WTC11 (cell line): ENCODE results near the gene MYOZ3. TPM values are rescaled to one million over a fixed set of nuclear protein-coding genes. Genes with fewer than 3 reads are reported as not detected.

Source experiments
- ATAC-seq: fragments of 200-7000 bp; cut with Tn5 transposase; 2 replicates; pipeline ENCODE4 v1.10.0; 2021; ENCODE audit warnings: mild to moderate bottlenecking, moderate library complexity
- CTCF ChIA-PET: fragments of 300-600 bp; sonication (Branson Sonifier 250); formaldehyde crosslinking; loops from one replicate; lab custom pipeline; 2021; ENCODE audit warnings: antibody characterized with exemption; lab: Charles Lee
- POLR2A ChIA-PET: fragments of 350-600 bp; sonication (Branson Sonifier 250); formaldehyde crosslinking; loops from one replicate; lab custom pipeline; 2021; ENCODE audit warnings: antibody characterized with exemption; lab: Charles Lee
- DNase-seq: peaks from one replicate; pipeline ENCODE4 v3.0.0; 2021; ENCODE audit warnings: low spot score
- H3K27ac Mint-ChIP-seq: 2 replicates; pipeline ENCODE4 v1.8.0; 2021; ENCODE audit warnings: mixed read lengths
- H3K27me3 Mint-ChIP-seq: 2 replicates; pipeline ENCODE4 v1.8.0; 2021; ENCODE audit warnings: low read depth, mild to moderate bottlenecking, moderate library complexity, mixed read lengths
- H3K36me3 Mint-ChIP-seq: 2 replicates; pipeline ENCODE4 v1.8.0; 2021; ENCODE audit warnings: mixed read lengths
- H3K4me1 Mint-ChIP-seq: 2 replicates; pipeline ENCODE4 v1.8.0; 2022; ENCODE audit warnings: mixed read lengths
- H3K4me3 Mint-ChIP-seq: 2 replicates; pipeline ENCODE4 v1.8.0; 2021; ENCODE audit warnings: mild to moderate bottlenecking, moderate library complexity, mixed read lengths
- H3K9me3 Mint-ChIP-seq: 2 replicates; pipeline ENCODE4 v1.8.0; 2021; ENCODE audit warnings: mixed read lengths
- EMX1 ChIP-seq: fragments of 250-450 bp; sonication (Bioruptor Pico); IDR thresholded peaks from 2 replicates; pipeline ENCODE4 v1.8.0; 2021; ENCODE audit warnings: mild to moderate bottlenecking
- FOXP1 ChIP-seq: sonication (generic); formaldehyde crosslinking; IDR thresholded peaks from 2 replicates; pipeline ENCODE4 v1.8.0; 2022; ENCODE audit warnings: missing genetic modification reagents, mild to moderate bottlenecking, moderate library complexity, borderline replicate concordance
- GTF2I ChIP-seq: fragments of 250-450 bp; sonication (Bioruptor Pico); conservative IDR thresholded peaks from 2 replicates; pipeline ENCODE4 v1.4.0; 2021; ENCODE audit warnings: mild to moderate bottlenecking
- MYBL2 ChIP-seq: sonication (generic); formaldehyde crosslinking; IDR thresholded peaks from 2 replicates; pipeline ENCODE4 v1.8.1; 2023; ENCODE audit warnings: mild to moderate bottlenecking, moderate library complexity, missing genetic modification reagents
- NFATC4 ChIP-seq: fragments of 250-450 bp; sonication (Bioruptor Pico); IDR thresholded peaks from 2 replicates; pipeline ENCODE4 v1.9.0; 2021; ENCODE audit warnings: mild to moderate bottlenecking
- NFE2L1 ChIP-seq: sonication (generic); formaldehyde crosslinking; IDR thresholded peaks from 2 replicates; pipeline ENCODE4 v1.8.1; 2023; ENCODE audit warnings: missing genetic modification reagents
- NR3C1 ChIP-seq: sonication (generic); formaldehyde crosslinking; conservative IDR thresholded peaks from 2 replicates; pipeline ENCODE4 v1.8.1; 2023; ENCODE audit warnings: low read depth, mild to moderate bottlenecking, missing genetic modification reagents
- PRDM15 ChIP-seq: sonication (generic); formaldehyde crosslinking; IDR thresholded peaks from 2 replicates; pipeline ENCODE4 v1.8.0; 2022; ENCODE audit warnings: missing genetic modification reagents
- RELA ChIP-seq: sonication (generic); formaldehyde crosslinking; IDR thresholded peaks from 2 replicates; pipeline ENCODE4 v1.8.1; 2022; ENCODE audit warnings: missing genetic modification reagents, mild to moderate bottlenecking, borderline replicate concordance
- SMAD4 ChIP-seq: sonication (generic); formaldehyde crosslinking; IDR thresholded peaks from 2 replicates; pipeline ENCODE4 v1.8.0; 2022; ENCODE audit warnings: mild to moderate bottlenecking, missing genetic modification reagents
- SOX15 ChIP-seq: fragments of 250-450 bp; sonication (Bioruptor Pico); IDR thresholded peaks from 2 replicates; pipeline ENCODE4 v1.9.0; 2021; ENCODE audit warnings: mild to moderate bottlenecking
- TCF7 ChIP-seq: sonication (generic); formaldehyde crosslinking; IDR thresholded peaks from 2 replicates; pipeline ENCODE4 v1.8.0; 2022; ENCODE audit warnings: mild to moderate bottlenecking, low read depth, missing genetic modification reagents, moderate library complexity
- TEAD1 ChIP-seq: sonication (generic); formaldehyde crosslinking; IDR thresholded peaks from 2 replicates; pipeline ENCODE4 v1.8.0; 2022; ENCODE audit warnings: mild to moderate bottlenecking, missing genetic modification reagents
- TP53 ChIP-seq: sonication (generic); formaldehyde crosslinking; IDR thresholded peaks from 2 replicates; pipeline ENCODE4 v1.8.1; 2023; ENCODE audit warnings: mild to moderate bottlenecking, missing genetic modification reagents
- ZBTB21 ChIP-seq: sonication (generic); formaldehyde crosslinking; IDR thresholded peaks from 2 replicates; pipeline ENCODE4 v1.8.1; 2023; ENCODE audit warnings: mild to moderate bottlenecking, missing genetic modification reagents, borderline replicate concordance
- ZNF138 ChIP-seq: sonication (generic); formaldehyde crosslinking; conservative IDR thresholded peaks from 2 replicates; pipeline ENCODE4 v1.8.1; 2022; ENCODE audit warnings: mild to moderate bottlenecking, moderate library complexity, missing genetic modification reagents
- ZNF219 ChIP-seq: sonication (generic); formaldehyde crosslinking; IDR thresholded peaks from 2 replicates; pipeline ENCODE4 v1.8.0; 2023; ENCODE audit warnings: missing genetic modification reagents, mild to moderate bottlenecking, borderline replicate concordance
- ZNF263 ChIP-seq: sonication (generic); formaldehyde crosslinking; IDR thresholded peaks from 2 replicates; pipeline ENCODE4 v1.8.1; 2022; ENCODE audit warnings: low read depth, mild to moderate bottlenecking, moderate library complexity, missing genetic modification reagents
- ZNF416 ChIP-seq: fragments of 250-450 bp; sonication (Bioruptor Pico); IDR thresholded peaks from 2 replicates; pipeline ENCODE4 v1.9.0; 2021; ENCODE audit warnings: mild to moderate bottlenecking, inconsistent platforms
- ZNF425 ChIP-seq: fragments of 250-450 bp; sonication (Bioruptor Pico); conservative IDR thresholded peaks from 2 replicates; pipeline ENCODE4 v1.9.0; 2021; ENCODE audit warnings: mild to moderate bottlenecking
- total RNA-seq: library from RNA; stranded (reverse); gene quantifications from 3 replicates; pipeline ENCODE4 v1.2.3, GENCODE V29; 2021
- TF ChIP-seq, protein P1 (sequence below): sonication (generic); formaldehyde crosslinking; IDR thresholded peaks from 2 replicates; pipeline ENCODE4 v1.8.0; 2023; ENCODE audit warnings: mild to moderate bottlenecking, missing genetic modification reagents
- TF ChIP-seq, protein P2 (sequence below): fragments of 250-450 bp; sonication (Bioruptor Pico); IDR thresholded peaks from 2 replicates; pipeline ENCODE4 v1.9.0; 2021; ENCODE audit warnings: mild to moderate bottlenecking

The MYOZ3 gene
- total RNA-seq, 1 experiment from 2014 or later, result 13.7 TPM

DNA sequence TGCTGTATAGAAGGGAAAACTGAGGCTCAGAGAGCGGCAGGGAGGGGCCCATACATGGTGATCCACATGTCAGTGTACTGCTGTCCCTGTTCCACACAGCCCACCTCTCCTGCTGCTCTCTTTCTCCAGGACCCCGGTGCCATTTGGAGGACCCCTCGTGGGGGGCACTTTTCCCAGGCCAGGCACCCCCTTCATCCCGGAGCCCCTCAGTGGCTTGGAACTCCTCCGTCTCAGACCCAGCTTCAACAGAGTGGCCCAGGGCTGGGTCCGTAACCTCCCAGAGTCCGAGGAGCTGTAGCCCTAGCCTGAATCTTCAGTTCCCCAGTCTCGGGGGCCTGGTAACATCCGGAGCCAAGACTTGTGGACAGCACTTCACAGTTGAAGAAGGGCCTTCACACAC lies 15.5 kb downstream of the MYOZ3 start (continued):
- TF ChIP-seq ZNF263 (CRISPR knock-in tag), result no peak
- no peak for TF ChIP-seq ZNF138
- TF ChIP-seq, protein P1, sequence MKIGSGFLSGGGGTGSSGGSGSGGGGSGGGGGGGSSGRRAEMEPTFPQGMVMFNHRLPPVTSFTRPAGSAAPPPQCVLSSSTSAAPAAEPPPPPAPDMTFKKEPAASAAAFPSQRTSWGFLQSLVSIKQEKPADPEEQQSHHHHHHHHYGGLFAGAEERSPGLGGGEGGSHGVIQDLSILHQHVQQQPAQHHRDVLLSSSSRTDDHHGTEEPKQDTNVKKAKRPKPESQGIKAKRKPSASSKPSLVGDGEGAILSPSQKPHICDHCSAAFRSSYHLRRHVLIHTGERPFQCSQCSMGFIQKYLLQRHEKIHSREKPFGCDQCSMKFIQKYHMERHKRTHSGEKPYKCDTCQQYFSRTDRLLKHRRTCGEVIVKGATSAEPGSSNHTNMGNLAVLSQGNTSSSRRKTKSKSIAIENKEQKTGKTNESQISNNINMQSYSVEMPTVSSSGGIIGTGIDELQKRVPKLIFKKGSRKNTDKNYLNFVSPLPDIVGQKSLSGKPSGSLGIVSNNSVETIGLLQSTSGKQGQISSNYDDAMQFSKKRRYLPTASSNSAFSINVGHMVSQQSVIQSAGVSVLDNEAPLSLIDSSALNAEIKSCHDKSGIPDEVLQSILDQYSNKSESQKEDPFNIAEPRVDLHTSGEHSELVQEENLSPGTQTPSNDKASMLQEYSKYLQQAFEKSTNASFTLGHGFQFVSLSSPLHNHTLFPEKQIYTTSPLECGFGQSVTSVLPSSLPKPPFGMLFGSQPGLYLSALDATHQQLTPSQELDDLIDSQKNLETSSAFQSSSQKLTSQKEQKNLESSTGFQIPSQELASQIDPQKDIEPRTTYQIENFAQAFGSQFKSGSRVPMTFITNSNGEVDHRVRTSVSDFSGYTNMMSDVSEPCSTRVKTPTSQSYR (CRISPR knock-in tag), result no peak

- ATAC-seq (no peak), DNase-seq (no peak)
- H3K36me3 Mint-ChIP-seq, result peaks cover 36% of the 10 kb centered on the region
- H3K9me3 Mint-ChIP-seq, result no peaks in the 10 kb centered on the region
- no peak overlapping the region for H3K4me3 Mint-ChIP-seq
- POLR2A ChIA-PET, result interaction anchor here (3.8 kb wide), 1 partner anchor 12 kb away, joined by 10 read pairs; the partner anchor contains the start of gene RBM22
- no peak overlapping the region for H3K27ac Mint-ChIP-seq
- no peak for TF ChIP-seq NFATC4
- TF ChIP-seq GTF2I (CRISPR knock-in tag), result no peak
- TF ChIP-seq ZNF425 (CRISPR knock-in tag), result no peak
- TF ChIP-seq SOX15 (CRISPR knock-in tag), result no peak
- TF ChIP-seq EMX1 (CRISPR knock-in tag), result no peak
- no peak for TF ChIP-seq FOXP1 (CRISPR knock-in tag)
- TF ChIP-seq TP53 (CRISPR knock-in tag), result no peak
- TF ChIP-seq PRDM15 (CRISPR knock-in tag), result no peak
- no peak for TF ChIP-seq ZBTB21
- H3K27me3 Mint-ChIP-seq, result no peaks in the 10 kb centered on the region
- peaks cover 9% of the 10 kb centered on the region for H3K4me1 Mint-ChIP-seq
- CTCF ChIA-PET, result interaction anchor here (1.2 kb wide), 1 partner anchor 129 kb away, joined by 4 read pairs; no protein-coding TSS in a partner anchor
These were observed 28.1 kb downstream of the MYOZ3 start for GRCh38 chr5:150689120-150689519.

- ATAC-seq (peak; percentile 26; the same call in 1 of the 2 replicates), DNase-seq (no peak)
- Mint-ChIP-seq H3K9me3 (no peaks in the 10 kb centered on the region), H3K4me3 (no peak overlapping the region), H3K4me1 (peaks cover 9% of the 10 kb centered on the region), H3K36me3 (peaks cover 52% of the 10 kb centered on the region), H3K27me3 (no peaks in the 10 kb centered on the region), H3K27ac (peak overlapping the region; percentile 10; the same call in 1 of the 2 replicates)
- ChIA-PET CTCF (interaction anchor here (1.4 kb wide), 1 partner anchor 10 kb away, joined by 5 read pairs; the partner anchor contains the start of gene RBM22), POLR2A (interaction anchor here (3.8 kb wide), 1 partner anchor 10 kb away, joined by 10 read pairs; the partner anchor contains the start of gene RBM22)
- TF ChIP-seq, protein P2, sequence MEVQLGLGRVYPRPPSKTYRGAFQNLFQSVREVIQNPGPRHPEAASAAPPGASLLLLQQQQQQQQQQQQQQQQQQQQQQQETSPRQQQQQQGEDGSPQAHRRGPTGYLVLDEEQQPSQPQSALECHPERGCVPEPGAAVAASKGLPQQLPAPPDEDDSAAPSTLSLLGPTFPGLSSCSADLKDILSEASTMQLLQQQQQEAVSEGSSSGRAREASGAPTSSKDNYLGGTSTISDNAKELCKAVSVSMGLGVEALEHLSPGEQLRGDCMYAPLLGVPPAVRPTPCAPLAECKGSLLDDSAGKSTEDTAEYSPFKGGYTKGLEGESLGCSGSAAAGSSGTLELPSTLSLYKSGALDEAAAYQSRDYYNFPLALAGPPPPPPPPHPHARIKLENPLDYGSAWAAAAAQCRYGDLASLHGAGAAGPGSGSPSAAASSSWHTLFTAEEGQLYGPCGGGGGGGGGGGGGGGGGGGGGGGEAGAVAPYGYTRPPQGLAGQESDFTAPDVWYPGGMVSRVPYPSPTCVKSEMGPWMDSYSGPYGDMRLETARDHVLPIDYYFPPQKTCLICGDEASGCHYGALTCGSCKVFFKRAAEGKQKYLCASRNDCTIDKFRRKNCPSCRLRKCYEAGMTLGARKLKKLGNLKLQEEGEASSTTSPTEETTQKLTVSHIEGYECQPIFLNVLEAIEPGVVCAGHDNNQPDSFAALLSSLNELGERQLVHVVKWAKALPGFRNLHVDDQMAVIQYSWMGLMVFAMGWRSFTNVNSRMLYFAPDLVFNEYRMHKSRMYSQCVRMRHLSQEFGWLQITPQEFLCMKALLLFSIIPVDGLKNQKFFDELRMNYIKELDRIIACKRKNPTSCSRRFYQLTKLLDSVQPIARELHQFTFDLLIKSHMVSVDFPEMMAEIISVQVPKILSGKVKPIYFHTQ (CRISPR knock-in tag), result no peak
- TF ChIP-seq ZNF416 (CRISPR knock-in tag), result no peak
- TF ChIP-seq NFE2L1, result no peak
- TF ChIP-seq ZNF138, result no peak
- no peak for TF ChIP-seq MYBL2 (CRISPR knock-in tag)
- TF ChIP-seq TEAD1 (CRISPR knock-in tag), result no peak
- TF ChIP-seq ZNF219, result no peak
- no peak for TF ChIP-seq NR3C1 (CRISPR knock-in tag)
- no peak for TF ChIP-seq TCF7
- TF ChIP-seq RELA (CRISPR knock-in tag), result no peak
- no peak for TF ChIP-seq SMAD4 (CRISPR knock-in tag)
These were observed 29.7 kb downstream of the MYOZ3 start for GRCh38 chr5:150690760-150691159.
